Immature natural killer cell (primary cell): ENCODE measurements around the gene ANXA1. TPM values are rescaled to one million over a fixed set of nuclear protein-coding genes. Genes with fewer than 3 reads are reported as not detected.
"Not testable (repeated sequence)": the region's sequence is repeated elsewhere in the genome, so short reads cannot be mapped to it uniquely, and the experiment has no call there.

ENCODE experiments used
- DNase-seq, 3 donors: peaks; one replicate each; pipeline ENCODE4 v3.0.0; 2022; ENCODE audit warnings: mixed read lengths in 1 of 3
- H3K27ac Mint-ChIP-seq, 6 donors: one replicate each; pipeline ENCODE4 v1.8.0; 2020; ENCODE audit warnings: mixed read lengths in 6 of 6, mild to moderate bottlenecking in 5 of 6, inconsistent platforms in 4 of 6, moderate library complexity in 3 of 6
- H3K27me3 Mint-ChIP-seq, 3 donors: one replicate each; pipeline ENCODE4 v1.8.0; 2020 to 2021; ENCODE audit warnings: low read depth in 3 of 3, mild to moderate bottlenecking in 3 of 3, mixed read lengths in 3 of 3, moderate library complexity in 3 of 3, inconsistent platforms in 1 of 3
- H3K36me3 Mint-ChIP-seq, 3 donors: one replicate each; pipeline ENCODE4 v1.8.0; 2020; ENCODE audit warnings: mixed read lengths in 3 of 3, inconsistent platforms in 2 of 3, mild to moderate bottlenecking in 2 of 3
- H3K4me1 Mint-ChIP-seq, 2 donors: one replicate each; pipeline ENCODE4 v1.8.0; 2020; ENCODE audit warnings: inconsistent platforms in 2 of 2, mild to moderate bottlenecking in 2 of 2, mixed read lengths in 2 of 2, moderate library complexity in 1 of 2
- H3K4me3 Mint-ChIP-seq, 5 donors: one replicate each; pipeline ENCODE4 v1.8.0; 2020; ENCODE audit warnings: mild to moderate bottlenecking in 5 of 5, mixed read lengths in 5 of 5, inconsistent platforms in 3 of 5, moderate library complexity in 3 of 5
- H3K9me3 Mint-ChIP-seq, 6 donors: one replicate each; pipeline ENCODE4 v1.8.0; 2020; ENCODE audit warnings: mild to moderate bottlenecking in 6 of 6, mixed read lengths in 6 of 6, inconsistent platforms in 4 of 6, moderate library complexity in 3 of 6
- polyA plus RNA-seq, 3 donors: library from polyadenylated mRNA; unstranded; fragments of 300-500 nt; fragmentation: Illumina TruSeq; gene quantifications; one replicate each; pipeline ENCODE4 v1.2.3, GENCODE V29; 2021

The ANXA1 gene
- polyA plus RNA-seq, 3 donors from 2014 or later, result 426 to 769 (median 538) TPM

DNA sequence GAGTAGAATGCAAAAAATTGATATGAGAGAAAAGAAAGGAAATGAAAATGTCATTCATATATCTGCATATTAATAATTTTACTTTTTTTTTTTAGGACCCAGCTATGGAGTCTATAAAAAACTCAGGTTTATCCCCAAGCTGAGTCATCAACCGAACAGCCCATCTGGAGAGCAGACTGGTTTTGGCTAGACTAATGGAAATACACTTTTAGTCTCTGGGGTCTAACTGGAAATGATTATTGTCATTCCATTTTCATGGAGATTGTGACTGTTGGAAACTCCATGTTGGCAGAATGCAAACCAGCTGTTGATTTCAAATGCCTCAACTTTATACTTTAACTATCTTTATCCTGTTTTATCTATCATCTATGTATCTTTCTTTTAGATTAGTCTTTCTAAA is 28.7 kb downstream of the ANXA1 start:
- no peaks in the 10 kb centered on the region for H3K36me3 Mint-ChIP-seq
- no peak for DNase-seq
- no peaks in the 10 kb centered on the region for H3K4me1 Mint-ChIP-seq
- no peaks in the 10 kb centered on the region for H3K9me3 Mint-ChIP-seq
- H3K27ac Mint-ChIP-seq, result no peak overlapping the region
- no peak overlapping the region for H3K4me3 Mint-ChIP-seq
- peaks cover 0 to 3% (median 0%) of the 10 kb centered on the region in 3 donors for H3K27me3 Mint-ChIP-seq

DNA sequence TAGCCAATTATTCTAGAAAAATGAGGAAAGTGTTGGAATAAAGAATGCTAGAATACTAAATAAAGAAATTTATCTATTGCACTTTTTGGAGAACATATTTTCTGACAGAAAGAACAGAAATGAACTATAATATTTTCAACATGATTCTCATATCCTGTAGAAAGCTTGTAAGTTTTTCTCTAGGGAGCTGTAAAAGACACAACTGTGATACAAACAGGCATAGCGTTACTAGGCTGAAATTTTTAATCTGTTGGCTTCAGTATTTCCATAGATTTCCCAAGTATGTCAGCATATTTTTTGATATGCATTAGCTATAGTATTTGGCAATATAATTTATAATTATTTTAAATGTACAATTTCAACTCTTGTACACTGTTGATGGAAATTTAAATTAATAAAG is 31.3 kb downstream of the ANXA1 start:
- Mint-ChIP-seq H3K4me3 (no peak overlapping the region), H3K9me3 (no peaks in the 10 kb centered on the region), H3K27ac (no peak overlapping the region), H3K27me3 (peaks cover 3 to 10% (median 3%) of the 10 kb centered on the region in 3 donors), H3K36me3 (no peaks in the 10 kb centered on the region), H3K4me1 (no peaks in the 10 kb centered on the region)
- DNase-seq, result no peak

DNA sequence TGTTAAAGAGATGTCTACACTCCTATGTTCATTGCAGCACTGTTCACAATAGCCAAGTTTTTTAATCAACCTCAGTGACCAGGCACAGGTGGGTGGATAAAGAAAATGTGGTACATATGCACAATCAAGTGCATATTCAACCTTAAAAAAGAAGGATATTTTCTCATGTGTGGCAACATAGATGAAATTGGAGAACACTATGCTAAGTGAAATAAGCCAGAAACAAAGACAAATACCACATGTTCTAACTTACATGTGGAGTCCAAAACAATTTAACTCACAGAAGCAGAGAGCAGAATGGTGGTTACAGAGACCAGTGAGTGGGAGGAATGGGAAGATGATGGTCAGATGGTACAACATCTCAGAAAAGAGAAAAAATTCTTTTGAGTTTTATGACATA is 31.8 kb downstream of the ANXA1 start:
- DNase-seq, result no peak
- Mint-ChIP-seq H3K36me3 (no peaks in the 10 kb centered on the region), H3K27ac (no peak overlapping the region), H3K9me3 (no peaks in the 10 kb centered on the region), H3K4me1 (no peaks in the 10 kb centered on the region), H3K4me3 (no peak overlapping the region), H3K27me3 (peaks cover 3 to 13% (median 3%) of the 10 kb centered on the region in 3 donors)

DNA sequence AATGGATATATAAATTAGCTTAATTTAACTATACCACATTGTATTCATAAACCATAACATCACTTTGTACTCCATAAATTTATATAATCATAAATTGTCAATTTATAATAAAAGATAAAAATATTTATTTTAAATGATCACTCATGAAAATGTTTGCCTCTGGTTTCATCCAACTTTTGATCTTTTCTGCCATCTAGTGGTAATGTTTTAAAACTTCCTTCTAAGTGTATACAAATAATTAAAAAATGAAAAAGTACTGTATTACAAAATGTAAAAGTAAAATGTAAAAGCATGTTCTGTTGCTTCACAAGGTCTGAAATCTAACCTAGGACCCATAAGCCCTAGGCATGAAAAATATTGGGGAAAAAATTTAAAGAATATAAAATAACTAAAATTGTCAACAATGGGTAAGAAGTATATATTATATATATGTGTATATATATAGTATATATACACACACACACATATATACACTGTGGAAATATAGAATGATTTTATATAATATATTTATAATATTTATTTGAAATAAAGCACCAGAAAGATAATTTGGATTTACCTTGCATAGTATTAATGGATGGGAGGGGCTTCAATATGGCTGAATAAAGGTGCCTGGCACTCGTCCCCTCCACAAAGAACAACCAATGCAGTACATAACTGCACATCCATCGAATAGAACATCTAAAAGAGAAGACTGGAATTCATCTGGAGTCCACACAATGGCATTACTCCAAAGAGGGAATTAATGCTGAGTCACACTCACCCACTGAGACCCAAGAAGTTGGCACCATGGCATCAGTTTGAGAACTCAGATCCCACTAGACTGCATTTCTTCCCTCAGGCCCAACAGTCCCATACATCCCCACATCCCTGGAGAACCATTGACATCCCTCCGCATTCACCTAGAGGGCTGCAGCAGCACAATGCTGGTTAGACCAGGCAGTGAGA is 32.5 kb downstream of the ANXA1 start:
- Mint-ChIP-seq H3K27ac (no peak overlapping the region), H3K4me3 (no peak overlapping the region), H3K27me3 (peaks cover 3 to 13% (median 3%) of the 10 kb centered on the region in 3 donors), H3K36me3 (no peaks in the 10 kb centered on the region), H3K9me3 (no peaks in the 10 kb centered on the region), H3K4me1 (no peaks in the 10 kb centered on the region)
- peak; percentile 49 to 58 (median 55) for DNase-seq

DNA sequence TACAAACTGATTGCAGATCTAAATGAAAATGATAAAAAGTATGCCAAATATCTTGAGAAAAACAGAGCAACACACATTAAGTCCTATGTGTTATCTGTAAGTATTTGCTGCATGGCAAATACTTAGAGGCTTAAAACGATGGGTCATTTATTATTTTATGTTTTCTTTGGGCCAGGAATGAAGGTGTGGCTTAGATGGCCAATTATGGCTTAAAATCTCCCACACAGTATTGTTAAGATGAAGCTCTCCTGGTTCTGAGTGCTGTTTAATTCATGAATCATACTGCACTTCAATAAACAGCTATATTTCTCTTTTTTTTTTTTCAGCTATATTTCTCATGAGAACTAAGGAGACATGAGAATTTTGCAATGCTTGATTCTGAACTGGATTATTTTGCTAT is 39.4 kb downstream of the ANXA1 start:
- peaks cover 3 to 13% (median 5%) of the 10 kb centered on the region in 3 donors for H3K27me3 Mint-ChIP-seq
- H3K36me3 Mint-ChIP-seq, H3K27ac Mint-ChIP-seq, H3K4me3 Mint-ChIP-seq, DNase-seq, H3K9me3 Mint-ChIP-seq, H3K4me1 Mint-ChIP-seq: not testable (repeated sequence)

DNA sequence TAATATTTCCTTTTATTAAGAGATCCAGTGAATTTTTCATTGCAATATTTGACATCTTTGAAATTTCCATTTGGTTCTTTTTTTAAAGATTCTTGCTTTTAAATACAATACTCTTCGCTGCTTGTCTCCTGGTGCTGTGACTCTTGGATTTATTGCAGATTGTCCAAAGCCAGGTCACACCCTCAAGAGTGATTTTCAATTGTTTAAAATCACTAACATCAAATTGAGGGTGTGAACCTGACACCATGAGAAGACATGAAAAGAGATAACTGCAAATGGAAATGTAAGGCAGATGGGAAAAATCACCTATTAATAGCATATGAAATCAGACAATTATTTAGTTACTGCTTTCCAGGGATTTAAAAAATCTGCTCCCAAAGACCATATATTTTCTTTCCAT is 42.6 kb downstream of the ANXA1 start:
- no peaks in the 10 kb centered on the region for H3K9me3 Mint-ChIP-seq
- H3K4me3 Mint-ChIP-seq, result no peak overlapping the region
- H3K27me3 Mint-ChIP-seq, result peaks cover 0 to 10% (median 5%) of the 10 kb centered on the region in 3 donors
- H3K36me3 Mint-ChIP-seq, result no peaks in the 10 kb centered on the region
- no peak overlapping the region for H3K27ac Mint-ChIP-seq
- no peaks in the 10 kb centered on the region for H3K4me1 Mint-ChIP-seq
- no peak for DNase-seq

DNA sequence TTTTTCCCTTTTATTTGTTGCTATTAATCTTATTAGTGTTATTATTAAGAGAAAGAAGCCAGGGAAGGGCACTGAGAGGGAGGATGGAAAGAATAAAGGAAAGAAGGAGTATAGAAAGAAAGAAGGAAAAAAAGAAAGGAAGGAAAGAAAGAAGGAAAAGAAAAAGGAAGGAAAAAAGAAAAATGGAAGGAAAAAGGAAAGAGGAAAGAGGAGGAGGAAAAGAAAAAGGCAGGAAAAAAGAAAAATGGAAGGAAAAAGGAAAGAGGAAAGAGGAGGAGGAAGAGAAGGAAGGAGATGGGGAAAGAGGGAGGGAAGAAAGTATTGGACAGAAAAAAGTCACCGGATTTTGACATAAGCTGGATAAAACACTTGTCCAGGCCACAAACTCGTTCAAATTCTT is 47.8 kb downstream of the ANXA1 start:
- no peaks in the 10 kb centered on the region for H3K9me3 Mint-ChIP-seq
- no peak overlapping the region for H3K4me3 Mint-ChIP-seq
- no peaks in the 10 kb centered on the region for H3K4me1 Mint-ChIP-seq
- H3K27me3 Mint-ChIP-seq, result peaks cover 0 to 8% (median 5%) of the 10 kb centered on the region in 3 donors
- no peak overlapping the region for H3K27ac Mint-ChIP-seq
- DNase-seq, result no peak
- no peaks in the 10 kb centered on the region for H3K36me3 Mint-ChIP-seq

DNA sequence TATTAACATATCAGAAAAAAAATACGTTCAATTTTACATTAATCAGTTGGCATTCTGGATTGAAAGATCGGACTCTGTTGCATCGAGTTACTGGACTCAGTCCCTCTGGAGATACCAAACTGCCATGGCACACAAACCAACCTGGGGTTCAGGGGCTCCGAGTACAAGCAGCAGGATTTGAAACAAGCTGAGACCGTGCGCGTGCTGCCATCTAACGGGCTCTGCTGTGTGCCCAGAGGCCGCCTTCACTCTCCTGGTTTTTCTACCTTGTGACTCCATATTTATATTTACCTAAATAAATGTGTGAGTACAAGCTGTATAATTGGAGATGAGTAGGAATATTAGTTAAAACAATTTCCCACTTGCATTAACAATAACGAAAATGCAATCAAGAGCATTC is 48.2 kb downstream of the ANXA1 start:
- no peak for DNase-seq
- Mint-ChIP-seq H3K4me1 (no peaks in the 10 kb centered on the region), H3K36me3 (no peaks in the 10 kb centered on the region), H3K9me3 (no peaks in the 10 kb centered on the region), H3K27ac (no peak overlapping the region), H3K27me3 (peaks cover 0 to 8% (median 5%) of the 10 kb centered on the region in 3 donors), H3K4me3 (no peak overlapping the region)

DNA sequence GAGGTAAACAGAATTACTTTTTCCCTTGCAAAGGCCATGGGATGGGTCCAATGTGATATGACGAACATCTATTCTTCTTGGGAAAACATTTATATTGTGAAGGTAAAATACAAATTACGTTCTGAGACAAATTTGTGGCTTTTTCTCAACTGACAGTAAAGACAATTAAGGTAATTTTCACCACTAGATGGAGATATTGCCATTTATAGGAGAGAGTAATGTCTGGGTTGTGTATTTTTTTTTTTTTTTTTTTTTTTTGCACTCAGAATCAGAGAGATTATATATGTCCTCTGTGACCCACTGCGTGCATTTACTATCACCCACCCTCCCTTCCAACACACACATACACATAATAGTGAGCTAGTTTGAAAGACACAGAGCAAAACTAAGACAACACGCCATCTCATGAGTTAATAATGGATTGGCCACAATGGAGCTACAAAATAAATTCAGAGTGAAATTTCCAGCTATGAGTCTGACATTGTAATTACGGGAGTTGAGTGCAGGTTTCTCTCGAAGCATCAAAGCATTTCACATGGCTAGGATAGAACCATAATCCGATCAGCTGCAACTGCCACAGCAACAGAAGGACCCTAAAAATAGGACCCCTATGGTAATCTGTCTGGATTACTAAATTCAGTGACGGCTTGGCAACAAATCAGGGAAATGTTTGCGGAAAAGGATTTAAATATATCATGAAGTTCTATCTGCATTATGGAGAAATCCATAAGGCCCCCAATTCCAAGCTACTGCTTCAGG is 49.2 kb downstream of the ANXA1 start:
- H3K27me3 Mint-ChIP-seq, result peaks cover 0 to 11% (median 5%) of the 10 kb centered on the region in 3 donors
- peak in 2 of 3 donors; percentile 7 to 28 for DNase-seq
- no peak overlapping the region for H3K27ac Mint-ChIP-seq
- no peaks in the 10 kb centered on the region for H3K36me3 Mint-ChIP-seq
- no peaks in the 10 kb centered on the region for H3K4me1 Mint-ChIP-seq
- no peak overlapping the region for H3K4me3 Mint-ChIP-seq
- no peaks in the 10 kb centered on the region for H3K9me3 Mint-ChIP-seq

DNA sequence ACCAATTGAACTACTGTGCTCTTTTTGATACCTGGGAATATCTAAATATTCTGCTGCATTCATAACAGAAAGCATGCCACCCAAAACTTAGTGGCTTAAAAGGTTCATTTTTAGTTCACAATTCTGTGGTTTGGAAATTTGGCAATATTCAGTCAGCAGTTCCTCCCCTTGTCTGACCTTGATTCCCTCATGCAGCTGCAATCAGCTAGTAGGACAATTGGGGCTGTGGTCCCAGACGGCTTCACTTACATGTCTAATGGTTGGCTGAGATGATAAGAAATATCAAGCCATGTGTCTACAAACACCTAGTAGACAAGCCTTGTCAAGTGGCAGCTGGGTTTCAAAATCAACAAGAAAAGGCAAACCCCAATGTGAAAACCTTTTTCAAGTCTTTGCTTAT is 51.3 kb downstream of the ANXA1 start:
- no peak overlapping the region for H3K27ac Mint-ChIP-seq
- H3K4me3 Mint-ChIP-seq, result no peak overlapping the region
- no peaks in the 10 kb centered on the region for H3K36me3 Mint-ChIP-seq
- no peaks in the 10 kb centered on the region for H3K9me3 Mint-ChIP-seq
- no peaks in the 10 kb centered on the region for H3K4me1 Mint-ChIP-seq
- DNase-seq, result no peak
- H3K27me3 Mint-ChIP-seq, result peaks cover 0 to 9% (median 5%) of the 10 kb centered on the region in 3 donors

DNA sequence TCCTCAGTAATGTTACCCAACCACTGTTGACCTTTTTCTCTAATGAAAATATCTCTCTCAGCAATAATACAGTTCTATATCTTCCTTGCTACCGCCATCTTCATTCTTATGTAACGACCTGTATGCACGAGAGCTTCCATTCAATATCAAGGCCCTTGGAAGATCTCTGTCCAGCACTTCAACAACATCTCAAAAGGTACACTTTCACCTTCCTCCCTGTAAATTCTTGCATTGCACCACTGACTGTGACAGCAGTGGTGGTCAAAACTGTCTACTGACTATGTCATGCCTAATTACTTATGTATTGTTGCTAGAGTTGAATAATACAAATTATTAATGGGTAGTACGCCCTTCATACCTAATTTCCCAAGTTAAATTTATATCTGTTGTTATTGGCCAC is 53.3 kb downstream of the ANXA1 start:
- Mint-ChIP-seq H3K36me3 (no peaks in the 10 kb centered on the region), H3K9me3 (no peaks in the 10 kb centered on the region), H3K27me3 (peaks cover 0 to 4% (median 0%) of the 10 kb centered on the region in 3 donors), H3K27ac (no peak overlapping the region), H3K4me3 (no peak overlapping the region), H3K4me1 (no peaks in the 10 kb centered on the region)
- DNase-seq, result no peak

DNA sequence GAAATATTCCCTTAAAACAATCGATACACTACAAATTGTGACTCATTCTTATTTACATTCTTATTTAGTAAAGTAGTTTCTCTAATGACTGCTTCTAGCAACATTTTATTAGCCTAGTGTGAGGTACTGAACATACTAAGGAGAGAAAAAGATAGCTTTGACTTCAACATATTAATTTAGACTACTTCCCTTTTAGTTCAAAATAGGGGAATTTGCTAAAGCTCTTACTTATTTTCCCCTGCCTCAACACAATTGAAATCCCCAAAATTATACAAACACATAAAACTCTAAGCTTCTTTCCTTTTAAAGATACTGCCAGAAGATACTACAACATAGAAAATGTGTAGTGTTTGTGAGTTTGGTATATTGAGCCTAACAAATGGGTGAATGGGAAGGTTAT is 55.2 kb downstream of the ANXA1 start:
- no peaks in the 10 kb centered on the region for H3K36me3 Mint-ChIP-seq
- H3K4me1 Mint-ChIP-seq, result no peaks in the 10 kb centered on the region
- H3K9me3 Mint-ChIP-seq, result no peaks in the 10 kb centered on the region
- no peak for DNase-seq
- H3K27me3 Mint-ChIP-seq, result peaks cover 0 to 4% (median 0%) of the 10 kb centered on the region in 3 donors
- no peak overlapping the region for H3K27ac Mint-ChIP-seq
- H3K4me3 Mint-ChIP-seq, result no peak overlapping the region

DNA sequence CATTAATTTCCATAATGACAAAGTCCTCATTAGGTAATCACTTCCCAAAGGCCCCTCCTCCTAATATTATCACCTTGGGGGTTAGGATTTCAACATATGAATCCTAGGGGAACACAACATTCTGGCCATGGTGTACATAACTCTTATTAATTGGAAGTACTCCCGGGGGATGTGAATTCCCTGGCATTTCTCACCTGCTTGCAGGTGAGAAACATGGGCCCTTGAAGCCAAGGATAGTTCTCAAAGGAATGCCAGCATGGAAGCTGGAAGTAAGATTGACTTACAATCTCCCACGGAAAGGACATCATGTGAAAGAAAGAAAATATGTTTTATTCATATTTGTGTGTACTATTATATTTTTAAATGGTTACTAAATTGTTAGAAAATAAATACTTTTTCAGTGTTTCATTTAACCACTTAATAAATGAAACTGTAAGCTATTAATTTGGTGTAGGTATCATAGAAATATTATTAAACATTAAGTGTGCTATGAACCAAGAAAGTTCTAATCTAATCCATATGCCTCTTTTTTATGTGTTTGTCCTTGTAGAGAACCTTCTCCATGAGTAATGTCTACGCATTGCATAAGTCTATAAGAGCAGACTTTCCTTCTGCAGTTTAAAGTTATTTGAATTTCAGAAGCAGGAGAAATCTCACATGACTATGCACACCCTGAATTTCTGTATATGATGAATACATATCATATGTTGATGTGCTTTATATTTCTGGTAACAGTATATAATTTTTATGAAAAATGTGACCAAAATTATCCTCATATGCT is 59.4 kb downstream of the ANXA1 start:
- Mint-ChIP-seq H3K4me3 (no peak overlapping the region), H3K27me3 (peaks cover 0 to 2% (median 0%) of the 10 kb centered on the region in 3 donors), H3K4me1 (no peaks in the 10 kb centered on the region), H3K27ac (no peak overlapping the region), H3K9me3 (no peaks in the 10 kb centered on the region), H3K36me3 (no peaks in the 10 kb centered on the region)
- DNase-seq, result no peak

DNA sequence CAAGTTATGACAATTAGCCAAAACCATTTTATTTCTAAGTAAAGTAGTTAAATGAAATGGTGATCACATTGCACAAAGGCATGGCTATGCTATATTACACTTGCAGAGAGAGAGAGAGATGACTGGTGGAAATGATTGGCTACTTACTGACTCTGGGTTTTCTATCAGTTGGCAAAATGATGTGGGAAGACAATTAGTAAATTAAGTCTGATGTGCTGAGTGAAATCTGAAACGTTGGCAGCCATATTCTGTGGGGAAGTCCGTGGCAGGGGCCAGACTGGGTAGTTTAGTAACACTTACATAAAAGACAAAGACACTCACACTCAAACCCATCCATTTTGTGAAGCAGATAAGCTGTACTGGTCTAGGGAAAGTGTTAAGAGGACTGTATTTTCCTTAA is 61.6 kb downstream of the ANXA1 start:
- no peak for DNase-seq
- Mint-ChIP-seq H3K4me3 (no peak overlapping the region), H3K36me3 (no peaks in the 10 kb centered on the region), H3K9me3 (no peaks in the 10 kb centered on the region), H3K27me3 (peaks cover 0 to 5% (median 0%) of the 10 kb centered on the region in 3 donors), H3K4me1 (no peaks in the 10 kb centered on the region), H3K27ac (no peak overlapping the region)
